ENCODE data around the gene GNB4.

The GNB4 gene

GRCh38 chr3:179414804-179415203 lies 36.5 kb downstream of the GNB4 start:
- H3F3A ChIP-seq (ENCODE audit: low read depth), result no peaks in the 10 kb centered on the region
- TF ChIP-seq, protein P1, sequence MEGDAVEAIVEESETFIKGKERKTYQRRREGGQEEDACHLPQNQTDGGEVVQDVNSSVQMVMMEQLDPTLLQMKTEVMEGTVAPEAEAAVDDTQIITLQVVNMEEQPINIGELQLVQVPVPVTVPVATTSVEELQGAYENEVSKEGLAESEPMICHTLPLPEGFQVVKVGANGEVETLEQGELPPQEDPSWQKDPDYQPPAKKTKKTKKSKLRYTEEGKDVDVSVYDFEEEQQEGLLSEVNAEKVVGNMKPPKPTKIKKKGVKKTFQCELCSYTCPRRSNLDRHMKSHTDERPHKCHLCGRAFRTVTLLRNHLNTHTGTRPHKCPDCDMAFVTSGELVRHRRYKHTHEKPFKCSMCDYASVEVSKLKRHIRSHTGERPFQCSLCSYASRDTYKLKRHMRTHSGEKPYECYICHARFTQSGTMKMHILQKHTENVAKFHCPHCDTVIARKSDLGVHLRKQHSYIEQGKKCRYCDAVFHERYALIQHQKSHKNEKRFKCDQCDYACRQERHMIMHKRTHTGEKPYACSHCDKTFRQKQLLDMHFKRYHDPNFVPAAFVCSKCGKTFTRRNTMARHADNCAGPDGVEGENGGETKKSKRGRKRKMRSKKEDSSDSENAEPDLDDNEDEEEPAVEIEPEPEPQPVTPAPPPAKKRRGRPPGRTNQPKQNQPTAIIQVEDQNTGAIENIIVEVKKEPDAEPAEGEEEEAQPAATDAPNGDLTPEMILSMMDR (conservative IDR thresholded peaks at IDR 0.05; ENCODE audit: low read length), result no peak
- no peak for TF ChIP-seq EZH2phosphoT487 (IDR thresholded peaks at IDR 0.05; ENCODE audit: borderline replicate concordance)
- no peak overlapping the region for H3K9ac ChIP-seq (ENCODE audit: low read depth, low read length, poor library complexity, severe bottlenecking)
- H3K4me2 ChIP-seq (ENCODE audit: low read depth, low read length, poor library complexity, severe bottlenecking), result no peak overlapping the region
- H3K9me3 ChIP-seq (ENCODE audit: insufficient read depth, low read depth, low read length), result no peaks in the 10 kb centered on the region
- no peaks in the 10 kb centered on the region for H3K4me1 ChIP-seq (ENCODE audit: insufficient read depth, low read length, poor library complexity, severe bottlenecking)
- H2AFZ ChIP-seq (ENCODE audit: low read length), result no peak overlapping the region
- no peaks in the 10 kb centered on the region for H3K27me3 ChIP-seq (ENCODE audit: insufficient read depth, low read length, poor library complexity, severe bottlenecking)
- H3K79me2 ChIP-seq (ENCODE audit: insufficient read depth, low read length), result no peaks in the 10 kb centered on the region
- no peaks in the 10 kb centered on the region for H3K9me2 ChIP-seq (replicated peaks; ENCODE audit: low read depth, low read length)
- H3K36me3 ChIP-seq (ENCODE audit: insufficient read depth, low read length), result peaks cover 25% of the 10 kb centered on the region
- H3K4me3 ChIP-seq (ENCODE audit: low read length, poor library complexity, severe bottlenecking), result no peak overlapping the region
- H4K20me1 ChIP-seq (ENCODE audit: insufficient read depth, low read length, poor library complexity, severe bottlenecking), result no peaks in the 10 kb centered on the region

DNA sequence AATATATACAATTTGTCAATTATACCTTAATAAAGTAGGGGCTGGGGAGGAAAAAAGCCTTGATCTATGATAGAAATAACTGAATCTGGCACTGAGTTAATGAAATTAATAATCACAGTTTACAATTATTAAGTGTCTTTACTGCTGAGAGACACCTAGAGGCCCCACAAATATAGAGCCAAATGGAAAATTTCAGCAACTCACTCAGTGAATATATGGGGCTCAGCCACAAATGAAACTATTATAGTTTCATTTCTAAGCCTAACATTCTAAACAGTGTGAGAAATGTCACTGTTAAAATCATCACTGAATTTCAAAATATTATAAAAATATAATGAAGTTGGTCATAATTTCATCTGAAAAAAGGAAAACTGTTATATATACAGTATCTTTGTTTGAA lies 40.3 kb downstream of the GNB4 start:
- H3K4me1 ChIP-seq (ENCODE audit: insufficient read depth, low read length, poor library complexity, severe bottlenecking), result no peaks in the 10 kb centered on the region
- H4K20me1 ChIP-seq (ENCODE audit: insufficient read depth, low read length, poor library complexity, severe bottlenecking), result no peaks in the 10 kb centered on the region
- H2AFZ ChIP-seq (ENCODE audit: low read length), result no peak overlapping the region
- no peak overlapping the region for H3K4me2 ChIP-seq (ENCODE audit: low read depth, low read length, poor library complexity, severe bottlenecking)
- H3K9me2 ChIP-seq (replicated peaks; ENCODE audit: low read depth, low read length), result no peaks in the 10 kb centered on the region
- TF ChIP-seq, protein P1 (conservative IDR thresholded peaks at IDR 0.05; ENCODE audit: low read length), result no peak
- TF ChIP-seq EZH2phosphoT487 (IDR thresholded peaks at IDR 0.05; ENCODE audit: borderline replicate concordance), result no peak
- no peak overlapping the region for H3K4me3 ChIP-seq (ENCODE audit: low read length, poor library complexity, severe bottlenecking)
- no peak overlapping the region for H3K9ac ChIP-seq (ENCODE audit: low read depth, low read length, poor library complexity, severe bottlenecking)
- no peaks in the 10 kb centered on the region; the same call in 1 of the 2 replicates for H3F3A ChIP-seq (ENCODE audit: low read depth)
- H3K79me2 ChIP-seq (ENCODE audit: insufficient read depth, low read length), result no peaks in the 10 kb centered on the region
- H3K27me3 ChIP-seq (ENCODE audit: insufficient read depth, low read length, poor library complexity, severe bottlenecking), result no peaks in the 10 kb centered on the region
- peaks cover 12% of the 10 kb centered on the region; the same call in 1 of the 2 replicates for H3K36me3 ChIP-seq (ENCODE audit: insufficient read depth, low read length)
- no peaks in the 10 kb centered on the region for H3K9me3 ChIP-seq (ENCODE audit: insufficient read depth, low read depth, low read length)

GRCh38 chr3:179410331-179410730 lies 40.9 kb downstream of the GNB4 start:
- Histone ChIP-seq H3K36me3 (ENCODE audit: insufficient read depth, low read length) (peaks cover 12% of the 10 kb centered on the region; the same call in 1 of the 2 replicates), H3K4me1 (ENCODE audit: insufficient read depth, low read length, poor library complexity, severe bottlenecking) (no peaks in the 10 kb centered on the region), H3K9me2 (replicated peaks; ENCODE audit: low read depth, low read length) (no peaks in the 10 kb centered on the region), H3K9ac (ENCODE audit: low read depth, low read length, poor library complexity, severe bottlenecking) (no peak overlapping the region), H3F3A (ENCODE audit: low read depth) (no peaks in the 10 kb centered on the region; the same call in 1 of the 2 replicates), H3K4me3 (ENCODE audit: low read length, poor library complexity, severe bottlenecking) (no peak overlapping the region), H3K4me2 (ENCODE audit: low read depth, low read length, poor library complexity, severe bottlenecking) (no peak overlapping the region), H4K20me1 (ENCODE audit: insufficient read depth, low read length, poor library complexity, severe bottlenecking) (no peaks in the 10 kb centered on the region), H3K27me3 (ENCODE audit: insufficient read depth, low read length, poor library complexity, severe bottlenecking) (no peaks in the 10 kb centered on the region), H2AFZ (ENCODE audit: low read length) (no peak overlapping the region), H3K9me3 (ENCODE audit: insufficient read depth, low read depth, low read length) (no peaks in the 10 kb centered on the region), H3K79me2 (ENCODE audit: insufficient read depth, low read length) (no peaks in the 10 kb centered on the region)
- TF ChIP-seq, protein P1 (conservative IDR thresholded peaks at IDR 0.05; ENCODE audit: low read length), result no peak
- TF ChIP-seq EZH2phosphoT487 (IDR thresholded peaks at IDR 0.05; ENCODE audit: borderline replicate concordance), result no peak

All from Loucy (cell line).